Upper lobe of right lung (tissue), 1 donor: ENCODE results near the gene MTRFR. TPM values are rescaled to one million over a fixed set of nuclear protein-coding genes. Genes with fewer than 3 reads are reported as not detected.
"Not testable (repeated sequence)": the region's sequence is repeated elsewhere in the genome, so short reads cannot be mapped to it uniquely, and the experiment has no call there.

Experiments used
- ATAC-seq: fragments of 200-7000 bp; cut with Tn5 transposase; one replicate; pipeline ENCODE4 v1.9.1; 2020; ENCODE audit warnings: mild to moderate bottlenecking, moderate library complexity
- DNase-seq: peaks from one replicate; pipeline ENCODE4 v3.0.0-alpha.2; 2020
- H3K27ac ChIP-seq: fragments of 200-600 bp; one replicate; pipeline ENCODE4 v1.8.0; 2022
- H3K27me3 ChIP-seq: fragments of 200-600 bp; one replicate; pipeline ENCODE4 v1.8.0; 2022; ENCODE audit warnings: mild to moderate bottlenecking
- H3K36me3 ChIP-seq: fragments of 200-600 bp; one replicate; pipeline ENCODE4 v1.8.0; 2022
- H3K4me1 ChIP-seq: fragments of 200-600 bp; one replicate; pipeline ENCODE4 v1.8.0; 2022
- H3K4me3 ChIP-seq: fragments of 200-600 bp; one replicate; pipeline ENCODE4 v1.8.0; 2022; ENCODE audit warnings: mild to moderate bottlenecking
- H3K9me3 ChIP-seq: fragments of 200-600 bp; one replicate; pipeline ENCODE4 v1.8.0; 2022
- CTCF ChIP-seq: fragments of 200-600 bp; IDR thresholded peaks from one replicate; pipeline ENCODE4 v1.8.0; 2022; ENCODE audit warnings: antibody characterized with exemption
- intact Hi-C: fragments of 100-400 bp; cut with DNase I; formaldehyde crosslinking; loops from one replicate; pipeline ENCODE4 v1.11.0; 2022
- long read RNA-seq: library from polyadenylated mRNA; unstranded; transcript quantifications from one replicate; pipeline ENCODE4 v2.0.0, GENCODE V29; 2021
- total RNA-seq: library from RNA; stranded (reverse); fragmentation: NEBNext Ultra II Directional; extraction: Animal tissue kit (Norgen Biotek cat#: 25700); gene quantifications from one replicate; pipeline ENCODE4 v1.2.1, GENCODE V29; 2021
- donor health status: DM: no; HTN: yes; CAD: no; lungs with severe emphysema.

MTRFR gene
- total RNA-seq = 13.3 TPM
- long read RNA-seq, transcript C12orf65-201 (3 exons, 2,073 nt) = major isoform, 18 of 25 reads
- long read RNA-seq, partial matches to known transcripts = 0 of 25 reads
- long read RNA-seq, other reads (novel, unspliced or antisense) = 2 of 25 reads

- peaks cover 4% of the 10 kb centered on the region for H3K36me3 ChIP-seq
- ATAC-seq (peak; percentile 99), DNase-seq (peak; percentile 99)
- H3K4me1 ChIP-seq = peaks cover 48% of the 10 kb centered on the region
- peak within 1 kb of the TSS; percentile 89 for H3K27ac ChIP-seq
- intact Hi-C loops = no loop called here
- no peak for TF ChIP-seq CTCF
- peak within 1 kb of the TSS; percentile 74 for H3K4me3 ChIP-seq
- no peaks in the 10 kb centered on the region for H3K27me3 ChIP-seq
- no peaks in the 10 kb centered on the region for H3K9me3 ChIP-seq
Observed at GRCh38 chr12:123232807-123233504, at the start of gene MTRFR, which contains the start of gene MPHOSPH9. Gene MTRFR (plus strand): TSS chr12:123233436. CDS start chr12:123253675, 20,239 bp downstream. Gene MPHOSPH9 (minus strand): TSS chr12:123233141. CDS start chr12:123230364, 2,777 bp downstream.

GRCh38 chr12:123187637-123188036, 45.6 kb upstream of the MTRFR start:
- Histone ChIP-seq H3K4me1 (no peaks in the 10 kb centered on the region), H3K27ac (no peak overlapping the region), H3K4me3 (no peak overlapping the region), H3K27me3 (no peaks in the 10 kb centered on the region), H3K9me3 (no peaks in the 10 kb centered on the region), H3K36me3 (peaks cover 16% of the 10 kb centered on the region)
- intact Hi-C loops = no loop called here
- TF ChIP-seq CTCF = no peak
- no peak for ATAC-seq
- no peak for DNase-seq

- Histone ChIP-seq H3K27ac (no peak overlapping the region), H3K4me1 (no peaks in the 10 kb centered on the region), H3K27me3 (no peaks in the 10 kb centered on the region), H3K9me3 (no peaks in the 10 kb centered on the region), H3K4me3 (no peak overlapping the region), H3K36me3 (peaks cover 25% of the 10 kb centered on the region)
- ATAC-seq (no peak), DNase-seq (no peak)
- TF ChIP-seq CTCF = no peak
- intact Hi-C loops = no loop called here
Observed at GRCh38 chr12:123199936-123200335, 33.3 kb upstream of the MTRFR start.

- Histone ChIP-seq H3K4me3 (no peak overlapping the region), H3K36me3 (peaks cover 25% of the 10 kb centered on the region), H3K27ac (no peak overlapping the region), H3K27me3 (no peaks in the 10 kb centered on the region), H3K4me1 (no peaks in the 10 kb centered on the region), H3K9me3 (no peaks in the 10 kb centered on the region)
- intact Hi-C loops = no loop called here
- ATAC-seq = no peak
- no peak for DNase-seq
- no peak for TF ChIP-seq CTCF
Observed at GRCh38 chr12:123200414-123200813, 32.8 kb upstream of the MTRFR start.

DNA sequence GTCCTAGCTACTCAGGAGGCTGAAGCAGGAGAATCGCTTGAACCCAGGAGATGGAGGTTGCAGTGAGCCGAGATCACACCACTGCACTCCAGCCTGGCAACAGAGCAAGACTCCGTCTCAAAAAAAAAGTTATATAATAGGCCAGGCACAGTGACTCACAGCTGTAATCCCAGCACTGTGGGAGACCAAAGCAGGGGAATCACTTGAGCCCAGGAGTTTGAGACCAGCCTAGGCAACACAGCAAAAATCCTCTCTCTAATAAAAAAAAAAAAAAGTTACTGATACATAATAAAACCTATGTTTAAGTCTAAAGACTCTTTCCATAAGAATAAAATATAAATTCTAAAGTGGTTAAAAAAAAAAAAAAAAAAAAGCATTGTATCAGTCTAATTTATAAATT, 26.4 kb upstream of the MTRFR start:
- H3K4me3 ChIP-seq, H3K4me1 ChIP-seq, H3K27me3 ChIP-seq, DNase-seq, intact Hi-C loops, ATAC-seq, H3K27ac ChIP-seq, H3K9me3 ChIP-seq: not testable (repeated sequence)
- H3K36me3 ChIP-seq = peaks cover 50% of the 10 kb centered on the region

DNA sequence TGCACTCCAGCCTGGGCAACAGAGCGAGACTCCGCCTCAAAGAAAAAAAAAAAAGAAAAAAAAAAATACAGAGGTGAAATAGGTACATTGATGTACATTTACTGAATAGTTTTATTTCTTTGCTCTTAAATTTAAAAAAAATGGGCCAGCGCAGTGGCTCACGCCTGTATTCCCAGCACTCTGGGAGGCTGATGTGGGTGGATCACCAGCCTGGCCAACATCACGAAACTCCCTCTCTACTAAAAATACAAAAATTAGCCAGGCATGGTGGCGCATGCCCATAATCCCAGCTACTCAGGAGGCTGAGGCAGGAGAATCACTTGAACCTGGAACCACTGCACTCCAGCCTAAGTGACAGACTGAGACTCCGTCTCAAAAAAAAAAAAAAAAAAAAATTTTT, 25.4 kb upstream of the MTRFR start:
- intact Hi-C loops, H3K4me3 ChIP-seq, ATAC-seq, H3K4me1 ChIP-seq, DNase-seq, H3K27me3 ChIP-seq, H3K9me3 ChIP-seq, H3K27ac ChIP-seq: not testable (repeated sequence)
- H3K36me3 ChIP-seq = peaks cover 40% of the 10 kb centered on the region
